CD14-positive monocyte (primary cell): ENCODE measurements around the gene KLHL22. TPM values are rescaled to one million over a fixed set of nuclear protein-coding genes. Genes with fewer than 3 reads are reported as not detected.

Experiments used
- DNase-seq, 3 donors: peaks; one replicate each; pipeline ENCODE4 v3.0.0-alpha.2; 2011 to 2022
- H2AFZ ChIP-seq: 2 replicates; pipeline ENCODE4 v1.6.0; 2012; ENCODE audit warnings: mild to moderate bottlenecking, low read depth, low read length, inconsistent platforms; ENCODE audit not compliant: insufficient read depth, poor library complexity, severe bottlenecking
- H3K27ac ChIP-seq, 2 donors: 1 replicate in 1 of 2; 2 replicates in 1 of 2; pipeline ENCODE4 v1.5.1; 2012 to 2013; ENCODE audit warnings: low read length in 2 of 2, control low read depth in 1 of 2, inconsistent platforms in 1 of 2, low read depth in 1 of 2, mild to moderate bottlenecking in 1 of 2
- H3K27me3 ChIP-seq, 2 donors: one replicate each; pipeline versions ENCODE4 v1.6.0 to v1.6.1; 2011 to 2013; ENCODE audit warnings: low read length in 2 of 2; ENCODE audit not compliant: control insufficient read depth in 2 of 2, insufficient read depth in 2 of 2
- H3K36me3 ChIP-seq, 2 donors: replicated peaks in 1 of 2; 1 replicate in 1 of 2; 2 replicates in 1 of 2; pipeline versions ENCODE4 v1.5.1 to v1.6.1; 2012 to 2013; ENCODE audit warnings: low read length in 2 of 2, control low read depth in 1 of 2, inconsistent platforms in 1 of 2, mild to moderate bottlenecking in 1 of 2; ENCODE audit not compliant: insufficient read depth in 2 of 2, control insufficient read depth in 1 of 2
- H3K4me1 ChIP-seq, 2 donors: 1 replicate in 1 of 2; 2 replicates in 1 of 2; pipeline versions ENCODE4 v1.5.1 to v1.6.1; 2012 to 2013; ENCODE audit warnings: low read length in 2 of 2, control low read depth in 1 of 2, inconsistent platforms in 1 of 2, mild to moderate bottlenecking in 1 of 2, moderate library complexity in 1 of 2; ENCODE audit not compliant: insufficient read depth in 2 of 2, control insufficient read depth in 1 of 2
- H3K4me2 ChIP-seq: replicated peaks from 2 replicates; pipeline ENCODE3; 2012; ENCODE audit warnings: low read length, moderate library complexity, mild to moderate bottlenecking; ENCODE audit not compliant: poor library complexity, severe bottlenecking; ENCODE audit errors: extremely low read depth
- H3K4me3 ChIP-seq, 3 experiments: fragments of 200-600 bp in 1 of 3; sonication (generic) in 1 of 3; replicated peaks in 1 of 3; 1 replicate in 2 of 3; 2 replicates in 1 of 3; pipeline ENCODE4 v1.5.1; 2011 to 2013; ENCODE audit warnings: low read length in 3 of 3, mild to moderate bottlenecking in 3 of 3, control low read depth in 2 of 3, low read depth in 2 of 3, inconsistent platforms in 1 of 3, moderate library complexity in 1 of 3
- H3K79me2 ChIP-seq: 2 replicates; pipeline ENCODE4 v1.6.0; 2012; ENCODE audit warnings: mild to moderate bottlenecking, control low read depth, inconsistent platforms, low read length, moderate library complexity; ENCODE audit not compliant: insufficient read depth
- H3K9ac ChIP-seq: 2 replicates; pipeline ENCODE4 v1.6.0; 2017; ENCODE audit warnings: low read length, mild to moderate bottlenecking; ENCODE audit not compliant: insufficient read depth, poor library complexity, severe bottlenecking
- H3K9me3 ChIP-seq, 2 donors: replicated peaks in 1 of 2; 1 replicate in 1 of 2; 2 replicates in 1 of 2; pipeline versions ENCODE4 v1.5.1 to v1.6.1; 2012 to 2013; ENCODE audit warnings: low read length in 2 of 2, control low read depth in 1 of 2; ENCODE audit not compliant: control insufficient read depth in 1 of 2, insufficient read depth in 1 of 2
- H4K20me1 ChIP-seq: 2 replicates; pipeline ENCODE4 v1.6.0; 2012; ENCODE audit warnings: mild to moderate bottlenecking, low read length, control low read depth, moderate library complexity; ENCODE audit not compliant: insufficient read depth
- H3K27ac Mint-ChIP-seq, 7 donors: one replicate each; pipeline ENCODE4 v1.8.0; 2020; ENCODE audit warnings: mild to moderate bottlenecking in 7 of 7, mixed read lengths in 7 of 7, moderate library complexity in 6 of 7, inconsistent platforms in 2 of 7
- H3K27me3 Mint-ChIP-seq, 3 donors: one replicate each; pipeline ENCODE4 v1.8.0; 2021 to 2022; ENCODE audit warnings: low read depth in 3 of 3, mild to moderate bottlenecking in 3 of 3, mixed read lengths in 3 of 3, moderate library complexity in 3 of 3, inconsistent platforms in 1 of 3
- H3K36me3 Mint-ChIP-seq, 2 donors: one replicate each; pipeline ENCODE4 v1.8.0; 2020; ENCODE audit warnings: mixed read lengths in 2 of 2, inconsistent platforms in 1 of 2, mild to moderate bottlenecking in 1 of 2
- H3K4me1 Mint-ChIP-seq: one replicate; pipeline ENCODE4 v1.8.0; 2020; ENCODE audit warnings: mild to moderate bottlenecking, mixed read lengths
- H3K4me3 Mint-ChIP-seq, 2 donors: one replicate each; pipeline ENCODE4 v1.8.0; 2020; ENCODE audit warnings: mild to moderate bottlenecking in 2 of 2, mixed read lengths in 2 of 2, moderate library complexity in 1 of 2
- H3K9me3 Mint-ChIP-seq, 7 donors: one replicate each; pipeline ENCODE4 v1.8.0; 2020 to 2022; ENCODE audit warnings: mixed read lengths in 7 of 7, mild to moderate bottlenecking in 6 of 7, moderate library complexity in 6 of 7, inconsistent platforms in 2 of 7
- WGBS: methylation state at CpG from one replicate; pipeline ENCODE4 v1.1.5; 2013; ENCODE audit warnings: missing lambda C conversion rate; ENCODE audit not compliant: insufficient coverage; 5-methylcytosine and 5-hydroxymethylcytosine counted together
- intact Hi-C, 2 donors: fragments of 100-400 bp; cut with micrococcal nuclease; formaldehyde crosslinking; loops; one replicate each; pipeline versions ENCODE4 v1.15.0 to v1.15.1; 2023
- polyA plus RNA-seq, 3 donors: library from polyadenylated mRNA; depleted of rRNA in 1 of 3; unstranded in 2 of 3; stranded (reverse) in 1 of 3; fragments of 300-500 nt in 2 of 3; fragments of >200 nt in 1 of 3; fragmentation: Illumina TruSeq in 2 of 3; gene quantifications; 1 replicate in 2 of 3; 2 replicates in 1 of 3; pipeline ENCODE4 v1.2.3, GENCODE V29; 2012 to 2021
- TF ChIP-seq, protein P1 (sequence below): fragments of 200-600 bp; IDR thresholded peaks from one replicate; pipeline ENCODE4 v1.8.0; 2022; ENCODE audit warnings: antibody characterized with exemption, mild to moderate bottlenecking

KLHL22 gene
- polyA plus RNA-seq, 3 donors, result 7.8 to 15.6 (median 9.2) TPM

DNA sequence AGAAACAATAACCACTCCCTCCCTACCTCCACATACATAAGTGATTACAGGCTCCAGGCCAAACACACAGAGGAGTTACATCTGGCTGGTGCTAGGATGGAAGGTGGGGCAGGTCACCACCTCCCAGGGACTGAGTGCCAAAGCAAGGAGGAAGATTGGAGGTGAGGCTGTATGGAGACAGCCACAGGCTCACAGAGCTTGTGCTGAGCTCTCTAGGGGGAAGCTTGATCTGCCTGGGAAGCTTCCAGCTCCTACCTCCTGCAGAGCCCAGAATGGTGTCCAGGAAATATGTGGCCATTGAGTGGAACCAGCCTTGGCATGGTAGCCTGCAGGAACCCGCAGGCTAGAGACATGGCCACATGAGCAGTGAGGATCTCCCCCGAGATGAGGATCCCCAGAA lies 8.2 kb upstream of the KLHL22 start:
- Histone ChIP-seq H3K79me2 (peaks cover 17% of the 10 kb centered on the region), H3K4me1 (peaks cover 11 to 15% of the 10 kb centered on the region in 2 donors), H3K4me3 (no peak overlapping the region), H3K9me3 (no peaks in the 10 kb centered on the region), H4K20me1 (peaks cover 8% of the 10 kb centered on the region), H3K4me2 (no peak overlapping the region), H3K27ac (no peak overlapping the region), H3K9ac (no peak overlapping the region), H2AFZ (no peak overlapping the region), H3K36me3 (peaks cover 7 to 9% of the 10 kb centered on the region in 2 donors), H3K27me3 (no peaks in the 10 kb centered on the region)
- peaks cover 0 to 2% (median 0%) of the 10 kb centered on the region in 3 donors for H3K27me3 Mint-ChIP-seq
- no peak overlapping the region for H3K27ac Mint-ChIP-seq
- no peak overlapping the region for H3K4me3 Mint-ChIP-seq
- H3K4me1 Mint-ChIP-seq, result peaks cover 15% of the 10 kb centered on the region
- 83% methylated on average over 1 of the region's 2 CpGs for WGBS
- intact Hi-C loops, result no loop called here
- H3K36me3 Mint-ChIP-seq, result peaks cover 14 to 31% of the 10 kb centered on the region in 2 donors
- TF ChIP-seq, protein P1, sequence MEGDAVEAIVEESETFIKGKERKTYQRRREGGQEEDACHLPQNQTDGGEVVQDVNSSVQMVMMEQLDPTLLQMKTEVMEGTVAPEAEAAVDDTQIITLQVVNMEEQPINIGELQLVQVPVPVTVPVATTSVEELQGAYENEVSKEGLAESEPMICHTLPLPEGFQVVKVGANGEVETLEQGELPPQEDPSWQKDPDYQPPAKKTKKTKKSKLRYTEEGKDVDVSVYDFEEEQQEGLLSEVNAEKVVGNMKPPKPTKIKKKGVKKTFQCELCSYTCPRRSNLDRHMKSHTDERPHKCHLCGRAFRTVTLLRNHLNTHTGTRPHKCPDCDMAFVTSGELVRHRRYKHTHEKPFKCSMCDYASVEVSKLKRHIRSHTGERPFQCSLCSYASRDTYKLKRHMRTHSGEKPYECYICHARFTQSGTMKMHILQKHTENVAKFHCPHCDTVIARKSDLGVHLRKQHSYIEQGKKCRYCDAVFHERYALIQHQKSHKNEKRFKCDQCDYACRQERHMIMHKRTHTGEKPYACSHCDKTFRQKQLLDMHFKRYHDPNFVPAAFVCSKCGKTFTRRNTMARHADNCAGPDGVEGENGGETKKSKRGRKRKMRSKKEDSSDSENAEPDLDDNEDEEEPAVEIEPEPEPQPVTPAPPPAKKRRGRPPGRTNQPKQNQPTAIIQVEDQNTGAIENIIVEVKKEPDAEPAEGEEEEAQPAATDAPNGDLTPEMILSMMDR, result no peak
- peaks cover 0 to 1% (median 0%) of the 10 kb centered on the region in 7 donors for H3K9me3 Mint-ChIP-seq
- no peak for DNase-seq

DNA sequence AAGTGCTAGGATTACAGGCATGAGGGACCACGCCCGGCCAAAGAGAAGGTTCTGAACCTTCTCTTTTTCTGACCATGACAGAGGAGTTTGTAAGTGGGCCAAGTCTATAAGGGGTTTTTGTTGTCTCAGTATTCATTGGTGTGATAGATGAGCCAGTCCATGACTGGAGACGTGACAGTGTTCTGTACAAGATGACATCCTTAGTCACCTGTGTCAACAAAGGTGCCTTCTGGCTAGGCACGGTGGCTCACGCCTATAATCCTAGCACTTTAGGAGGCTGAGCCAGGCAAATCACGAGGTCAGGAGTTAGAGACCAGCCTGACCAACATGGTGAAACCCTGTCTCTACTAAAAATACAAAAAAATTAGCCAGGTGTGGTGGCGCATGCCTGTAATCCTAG lies 4.2 kb upstream of the KLHL22 start:
- H3K79me2 ChIP-seq, result peaks cover 6% of the 10 kb centered on the region
- H3K9me3 Mint-ChIP-seq, result peaks cover 0 to 1% (median 0%) of the 10 kb centered on the region in 7 donors
- H3K27me3 ChIP-seq, result no peaks in the 10 kb centered on the region
- no peak overlapping the region for H3K4me3 Mint-ChIP-seq
- H3K4me3 ChIP-seq, result no peak overlapping the region
- H3K9me3 ChIP-seq, result no peaks in the 10 kb centered on the region
- WGBS, result 90% methylated on average over 2 of the region's 7 CpGs
- peaks cover 15 to 31% of the 10 kb centered on the region in 2 donors for H3K36me3 Mint-ChIP-seq
- no peak overlapping the region for H3K27ac Mint-ChIP-seq
- H3K27ac ChIP-seq, result no peak overlapping the region
- TF ChIP-seq, protein P1, result no peak
- intact Hi-C loops, result loop anchor here (5.0 to 10.0 kb wide), 3 partner anchors 77 to 382 kb away; partner anchors contain the start of genes PI4KA (in 1 of the 2), RANBP1 (in 1 of the 2), SNAP29 (in 1 of the 2) and TRMT2A (in 1 of the 2)
- H3K36me3 ChIP-seq, result peaks cover 7 to 9% of the 10 kb centered on the region in 2 donors
- H4K20me1 ChIP-seq, result peaks cover 3% of the 10 kb centered on the region
- no peaks in the 10 kb centered on the region for H3K27me3 Mint-ChIP-seq
- peaks cover 8 to 17% of the 10 kb centered on the region in 2 donors for H3K4me1 ChIP-seq
- no peak overlapping the region for H3K4me2 ChIP-seq
- no peak for DNase-seq
- H3K9ac ChIP-seq, result no peak overlapping the region
- H2AFZ ChIP-seq, result no peak overlapping the region
- peaks cover 5% of the 10 kb centered on the region for H3K4me1 Mint-ChIP-seq
